Transverse colon (tissue), 4 donors: ENCODE data around the gene MATN1. TPM values are rescaled to one million over a fixed set of nuclear protein-coding genes. Genes with fewer than 3 reads are reported as not detected.

Experiments used
- DNase-seq: peaks from one replicate; pipeline ENCODE4 v3.0.0-alpha.2; 2019
- H3K27ac ChIP-seq, 4 donors: fragments of 200-600 bp; sonication (generic); 2 replicates each; pipeline ENCODE4 v1.5.1; 2016 to 2018; ENCODE audit warnings: inconsistent platforms in 4 of 4
- H3K27me3 ChIP-seq: fragments of 200-600 bp; sonication (generic); 2 replicates; pipeline ENCODE4 v1.5.1; 2017; ENCODE audit warnings: inconsistent platforms
- H3K36me3 ChIP-seq, 4 donors: fragments of 200-600 bp; sonication (generic); 2 replicates each; pipeline ENCODE4 v1.5.1; 2017 to 2019; ENCODE audit warnings: inconsistent platforms in 4 of 4
- H3K4me1 ChIP-seq, 4 donors: fragments of 200-600 bp; sonication (generic); 2 replicates each; pipeline ENCODE4 v1.5.1; 2017 to 2020; ENCODE audit warnings: inconsistent platforms in 4 of 4
- H3K4me3 ChIP-seq, 4 donors: fragments of 200-600 bp; sonication (generic); 1 replicate in 1 of 4; 2 replicates in 3 of 4; pipeline versions ENCODE4 v1.5.1 to v1.6.1; 2017 to 2019; ENCODE audit warnings: inconsistent platforms in 4 of 4
- H3K9me3 ChIP-seq, 2 donors: fragments of 200-600 bp; sonication (generic); 2 replicates each; pipeline ENCODE4 v1.5.1; 2017 to 2019; ENCODE audit warnings: inconsistent platforms in 2 of 2
- CTCF ChIP-seq, 5 experiments: fragments of 200-600 bp in 3 of 5; fragments of 450-650 bp in 2 of 5; sonication (generic) in 3 of 5; IDR thresholded peaks; 1 replicate in 2 of 5; 2 replicates in 3 of 5; pipeline ENCODE4 v1.5.1; 2016 to 2017; ENCODE audit warnings: antibody characterized with exemption in 5 of 5, inconsistent platforms in 3 of 5, mild to moderate bottlenecking in 2 of 5, moderate library complexity in 1 of 5
- EP300 ChIP-seq: sonication (generic); formaldehyde crosslinking; IDR thresholded peaks from one replicate; pipeline ENCODE4 v1.6.1; 2017; ENCODE audit warnings: antibody characterized with exemption, low read depth
- POLR2A ChIP-seq: fragments of 450-650 bp; IDR thresholded peaks from one replicate; pipeline ENCODE4 v1.6.1; 2016; ENCODE audit warnings: antibody characterized with exemption, mild to moderate bottlenecking, moderate library complexity
- POLR2AphosphoS5 ChIP-seq, 3 donors: sonication (generic); formaldehyde crosslinking; IDR thresholded peaks; one replicate each; pipeline ENCODE4 v1.6.1; 2016; ENCODE audit warnings: antibody characterized with exemption in 3 of 3
- WGBS, 2 donors: methylation state at CpG; one replicate each; pipeline ENCODE4 v1.1.5; 2018; ENCODE audit warnings: low coverage in 1 of 2; 5-methylcytosine and 5-hydroxymethylcytosine counted together
- in situ Hi-C, 4 donors: fragments of 200-750 bp; cut with MboI; loops; one replicate each; pipeline versions ENCODE4 v1.15.0 to v1.15.1; 2017; ENCODE audit warnings: low sequenced_read_pairs in 3 of 4, low pct_ligation_motif_present in 1 of 4, low pct_unique_long_range_greater_than_20kb in 1 of 4
- intact Hi-C: fragments of 100-400 bp; cut with DNase I; formaldehyde crosslinking; loops from one replicate; pipeline ENCODE4 v1.15.1; 2023; ENCODE audit warnings: low total_unique reads
- total RNA-seq, 4 donors: library from RNA; depleted of rRNA; stranded (reverse); fragments of >200 nt; gene quantifications; one replicate each; pipeline ENCODE4 v1.1.0, GENCODE V29; 2016

The MATN1 gene
- total RNA-seq, 4 donors from 2014 or later, result not detected

GRCh38 chr1:30719406-30720270, 3.7 kb downstream of the MATN1 start:
- TF ChIP-seq EP300, result no peak
- TF ChIP-seq POLR2AphosphoS5 (IDR thresholded peaks at IDR 0.05), result no peak
- no peak for TF ChIP-seq POLR2A
- TF ChIP-seq CTCF (IDR thresholded peaks at IDR 0.05), result peak in 1 of 5 experiments; percentile 3
- Histone ChIP-seq H3K36me3 (no peaks in the 10 kb centered on the region), H3K27me3 (no peaks in the 10 kb centered on the region), H3K9me3 (peaks cover 0 to 4% of the 10 kb centered on the region in 2 donors), H3K4me3 (peak overlapping the region in 3 of 4 donors; percentile 42 to 57 (median 46)), H3K27ac (peak overlapping the region; percentile 94 to 99 (median 98)), H3K4me1 (peaks cover 5 to 15% (median 10%) of the 10 kb centered on the region in 4 donors)
- 26% methylated on average over 21 of the region's 21 CpGs; no CpG with 5 or more reads in 1 of the 2 donors for WGBS, 2 donors
- intact Hi-C loops, result loop anchor here (1.0 kb wide), 1 partner anchor 60 kb away; no protein-coding TSS in a partner anchor
- DNase-seq, result no peak
- in situ Hi-C loops, result loop anchor here in 3 of 4 donors (5.0 to 25.0 kb wide), 5 partner anchors 58 to 1485 kb away; partner anchors contain the start of genes MECR (in 3 of the 3) and PTPRU (in 3 of the 3)

- intact Hi-C loops (loop anchor here (1.0 kb wide), 1 partner anchor 60 kb away; no protein-coding TSS in a partner anchor), in situ Hi-C loops (loop anchor here in 3 of 4 donors (10.0 to 25.0 kb wide), 3 partner anchors 196 to 1484 kb away; partner anchors contain the start of genes MECR (in 3 of the 3) and PTPRU (in 3 of the 3))
- Histone ChIP-seq H3K4me1 (peaks cover 5 to 15% (median 10%) of the 10 kb centered on the region in 4 donors), H3K4me3 (peak overlapping the region; percentile 25 to 57 (median 44)), H3K27me3 (no peaks in the 10 kb centered on the region), H3K9me3 (peaks cover 0 to 4% of the 10 kb centered on the region in 2 donors), H3K27ac (peak overlapping the region; percentile 94 to 99 (median 98)), H3K36me3 (no peaks in the 10 kb centered on the region)
- peak; percentile 85 for DNase-seq
- TF ChIP-seq EP300 (peak; percentile 53), CTCF (IDR thresholded peaks at IDR 0.05) (peak; percentile 99 to 100 (median 99)), POLR2A (peak; percentile 93), POLR2AphosphoS5 (IDR thresholded peaks at IDR 0.05) (peak; percentile 95 to 97 (median 96))
- WGBS, 2 donors, result 0% methylated on average over 14 of the region's 66 CpGs; no CpG with 5 or more reads in 1 of the 2 donors
Observed at GRCh38 chr1:30718636-30719405, 4.6 kb downstream of the MATN1 start.

DNA sequence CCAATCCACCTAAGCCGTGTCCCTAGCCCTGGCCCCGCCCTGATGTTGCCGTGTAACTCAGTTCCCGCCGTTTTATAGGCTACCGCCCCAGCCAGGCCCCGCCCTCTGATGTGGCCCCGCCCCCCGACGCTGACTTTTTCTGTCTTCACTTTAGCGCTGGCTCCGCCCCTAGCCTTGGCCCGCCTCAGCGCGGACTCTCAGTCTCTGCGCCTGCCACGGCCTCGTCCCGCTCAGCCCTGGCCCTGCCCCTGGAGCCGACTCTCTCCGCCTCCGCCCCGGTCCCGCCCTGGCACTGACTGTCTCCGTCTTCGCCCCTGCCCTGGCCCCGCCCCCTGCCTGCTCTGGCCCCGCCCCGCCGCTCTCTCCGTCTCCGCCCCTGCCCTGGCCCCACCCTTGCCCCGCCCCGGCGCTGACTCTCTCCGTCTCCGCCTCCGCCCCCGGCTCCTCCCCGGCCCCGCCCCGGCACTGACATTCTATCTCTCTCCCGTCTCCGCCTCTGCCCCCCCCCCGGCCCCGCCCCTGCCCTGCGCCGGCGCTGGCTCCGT, 5.2 kb downstream of the MATN1 start:
- WGBS, 2 donors, result 1% methylated on average over 36 of the region's 50 CpGs; no CpG with 5 or more reads in 1 of the 2 donors
- DNase-seq, result peak; percentile 99
- peak overlapping the region; percentile 93 to 99 (median 98) for H3K27ac ChIP-seq
- H3K4me1 ChIP-seq, result peaks cover 5 to 15% (median 10%) of the 10 kb centered on the region in 4 donors
- intact Hi-C loops (no loop called here), in situ Hi-C loops (loop anchor here in 3 of 4 donors (10.0 to 25.0 kb wide), 3 partner anchors 197 to 1483 kb away; partner anchors contain the start of genes MECR (in 3 of the 3) and PTPRU (in 3 of the 3))
- TF ChIP-seq POLR2AphosphoS5 (IDR thresholded peaks at IDR 0.05) (peak in 1 of 3 donors; percentile 8), EP300 (no peak)
- peaks cover 0 to 4% of the 10 kb centered on the region in 2 donors for H3K9me3 ChIP-seq
- no peaks in the 10 kb centered on the region for H3K27me3 ChIP-seq
- H3K36me3 ChIP-seq, result no peaks in the 10 kb centered on the region
- peak overlapping the region in 2 of 4 donors; percentile 16 to 45 for H3K4me3 ChIP-seq

GRCh38 chr1:30716646-30717045, 6.7 kb downstream of the MATN1 start:
- Histone ChIP-seq H3K4me1 (peaks cover 5 to 15% (median 10%) of the 10 kb centered on the region in 4 donors), H3K4me3 (no peak overlapping the region), H3K36me3 (no peaks in the 10 kb centered on the region), H3K27me3 (no peaks in the 10 kb centered on the region), H3K27ac (no peak overlapping the region), H3K9me3 (peaks cover 0 to 4% of the 10 kb centered on the region in 2 donors)
- TF ChIP-seq CTCF (IDR thresholded peaks at IDR 0.05), result no peak
- no peak for TF ChIP-seq EP300
- no peak for TF ChIP-seq POLR2AphosphoS5 (IDR thresholded peaks at IDR 0.05)
- TF ChIP-seq POLR2A, result no peak
- no peak for DNase-seq
- in situ Hi-C loops (loop anchor here in 3 of 4 donors (10.0 to 25.0 kb wide), 3 partner anchors 198 to 1482 kb away; partner anchors contain the start of genes MECR (in 3 of the 3) and PTPRU (in 3 of the 3)), intact Hi-C loops (no loop called here)
- 98% methylated on average over 8 of the region's 8 CpGs; no CpG with 5 or more reads in 1 of the 2 donors for WGBS, 2 donors
